NCI-H128 (cell line): ENCODE data around the gene IL17D.
A peak's percentile ranks its signal among the peaks of the same experiment; 100 is the strongest.
"Not testable (repeated sequence)": the region's sequence is repeated elsewhere in the genome, so short reads cannot be mapped to it uniquely, and the experiment has no call there.

Experiments
- DNase-seq: peaks from one replicate; lab custom pipeline; 2025; ENCODE audit not compliant: unreplicated experiment; lab: John Stamatoyannopoulos, UW

IL17D gene

GRCh38 chr13:20717581-20718542, 14.4 kb downstream of the IL17D start:
- no peak for DNase-seq

- DNase-seq: no peak
Measured at GRCh38 chr13:20718958-20719566, 15.6 kb downstream of the IL17D start.

DNA sequence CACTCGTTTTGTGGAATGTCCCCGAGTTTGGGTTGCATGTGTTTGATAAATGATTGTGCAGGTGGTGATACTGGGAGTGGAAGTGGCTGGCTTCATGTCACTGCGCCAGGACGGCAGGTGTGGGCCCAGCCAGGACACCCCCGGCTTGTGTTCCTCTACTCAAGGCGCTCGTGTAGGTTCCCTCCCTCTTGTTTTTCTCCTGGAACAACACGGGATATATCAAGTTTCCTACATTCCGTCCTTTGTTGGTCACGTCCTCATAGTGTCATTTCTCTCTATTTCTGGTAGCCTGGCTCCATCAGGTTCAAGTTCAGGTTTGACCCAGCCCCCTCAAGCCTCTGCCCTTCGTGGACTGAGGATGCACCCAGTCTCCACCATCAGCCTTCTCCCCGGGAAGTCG, 16.3 kb downstream of the IL17D start:
- no peak for DNase-seq

DNA sequence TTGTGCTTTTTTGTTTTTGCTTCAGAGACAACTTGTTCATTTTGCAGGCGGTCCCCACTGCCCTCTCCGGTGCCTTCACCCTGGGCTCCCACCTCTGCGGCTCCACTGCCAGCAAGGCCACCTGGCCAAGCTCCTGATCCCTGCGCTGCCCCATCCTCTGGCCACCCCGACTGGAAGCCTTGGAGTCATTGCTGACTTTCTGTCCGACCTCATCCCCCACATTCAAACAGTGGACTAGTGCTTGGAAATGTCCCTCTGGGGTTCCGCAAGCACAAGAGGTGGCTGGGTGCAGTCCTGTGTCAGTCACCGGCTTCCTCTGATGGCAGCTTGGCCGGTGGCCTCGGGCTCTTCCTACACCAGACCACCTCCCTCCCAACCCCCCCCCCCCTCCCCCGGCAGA, 17.0 kb downstream of the IL17D start:
- DNase-seq: no peak

DNA sequence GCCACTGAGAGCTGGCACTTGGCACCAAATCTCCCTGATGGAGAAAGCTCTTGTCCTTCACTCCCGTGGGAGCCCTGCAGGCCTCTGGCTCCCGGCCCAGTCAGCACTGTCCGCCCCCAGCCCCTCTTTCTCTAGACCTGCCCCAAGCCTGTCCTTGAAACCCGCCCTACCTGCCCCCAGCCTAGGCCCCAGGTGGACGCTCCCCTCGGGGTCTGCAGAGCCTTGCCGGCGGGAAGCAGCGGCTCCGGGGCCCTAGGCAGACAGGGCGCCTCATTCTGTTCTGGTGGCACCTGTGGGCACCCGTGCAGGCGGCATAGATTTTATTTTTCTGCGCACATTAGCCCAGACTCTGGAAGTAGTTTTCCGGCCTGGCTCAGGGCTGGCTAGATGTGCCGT, 17.6 kb downstream of the IL17D start:
- no peak for DNase-seq

GRCh38 chr13:20721454-20722357, 18.2 kb downstream of the IL17D start:
- DNase-seq: peak; percentile 44

- DNase-seq: no peak
Measured at GRCh38 chr13:20727856-20728255, 24.4 kb downstream of the IL17D start.

- no peak for DNase-seq
Measured at GRCh38 chr13:20728579-20729311, 25.2 kb downstream of the IL17D start.

DNA sequence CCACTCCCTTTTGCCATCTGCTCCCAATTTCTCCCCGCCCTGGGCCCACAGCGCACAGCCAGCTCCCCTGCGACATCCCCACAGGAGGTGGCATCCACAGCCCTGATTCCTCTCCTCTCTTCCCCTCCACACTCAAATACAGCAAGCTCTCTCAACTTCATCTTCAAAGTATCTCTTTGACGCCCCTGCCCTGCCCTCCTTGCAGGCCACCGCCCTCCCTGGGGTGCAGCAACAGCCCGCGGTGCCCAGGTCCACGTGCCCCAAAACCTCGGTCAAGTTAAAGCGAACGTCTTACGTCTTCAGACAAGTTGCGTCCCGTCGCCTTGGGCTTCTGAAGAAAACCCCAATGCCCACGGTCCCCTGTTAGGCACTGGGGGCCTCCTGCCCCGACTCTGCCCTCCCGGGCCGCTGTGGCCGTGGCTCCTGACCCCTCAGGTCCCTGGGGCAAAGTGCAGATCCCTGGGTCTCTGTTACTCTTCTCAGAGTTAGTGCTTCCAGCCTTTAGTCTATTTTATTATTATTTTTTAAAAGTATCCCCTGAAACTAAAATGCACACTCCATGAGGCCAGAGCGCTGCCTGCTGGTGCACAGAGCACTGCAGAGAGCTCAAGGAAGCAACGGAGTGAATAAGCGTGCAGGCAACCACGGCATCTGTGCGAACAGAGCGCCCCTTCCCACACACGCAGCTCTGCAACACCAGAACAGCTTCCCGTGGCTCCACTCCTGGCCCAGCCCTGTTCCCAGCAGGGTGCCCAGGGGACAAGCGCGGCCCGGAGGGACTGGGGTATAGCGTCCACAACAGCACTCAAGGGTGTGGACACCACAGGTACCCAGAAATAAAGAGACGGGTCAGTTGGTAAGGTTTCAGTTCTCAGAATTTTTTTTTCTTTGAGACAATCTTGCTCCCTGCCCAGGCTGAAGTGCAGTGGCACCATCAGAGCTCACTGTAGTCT, 26.4 kb downstream of the IL17D start:
- DNase-seq: no peak

DNA sequence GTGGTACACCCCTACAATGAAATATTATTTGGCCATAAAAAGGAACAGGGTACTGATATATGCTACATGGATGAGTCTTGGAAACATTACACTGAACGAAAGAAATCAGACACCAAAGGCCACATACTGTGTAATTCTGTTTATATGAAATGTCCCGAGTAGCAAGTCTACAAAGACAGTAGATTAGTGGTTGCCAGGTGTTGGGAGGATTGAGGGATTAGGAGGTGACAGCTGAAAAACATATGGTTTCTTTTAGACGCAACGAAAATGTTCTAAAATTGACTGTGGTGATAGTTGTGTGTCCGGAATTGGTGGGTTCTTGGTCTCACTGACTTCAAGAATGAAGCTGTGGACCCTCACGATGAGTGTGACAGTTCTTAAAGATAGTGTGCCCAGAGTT, 35.1 kb downstream of the IL17D start:
- no peak for DNase-seq

- DNase-seq: no peak
Measured at GRCh38 chr13:20740021-20740420, 36.5 kb downstream of the IL17D start.

DNA sequence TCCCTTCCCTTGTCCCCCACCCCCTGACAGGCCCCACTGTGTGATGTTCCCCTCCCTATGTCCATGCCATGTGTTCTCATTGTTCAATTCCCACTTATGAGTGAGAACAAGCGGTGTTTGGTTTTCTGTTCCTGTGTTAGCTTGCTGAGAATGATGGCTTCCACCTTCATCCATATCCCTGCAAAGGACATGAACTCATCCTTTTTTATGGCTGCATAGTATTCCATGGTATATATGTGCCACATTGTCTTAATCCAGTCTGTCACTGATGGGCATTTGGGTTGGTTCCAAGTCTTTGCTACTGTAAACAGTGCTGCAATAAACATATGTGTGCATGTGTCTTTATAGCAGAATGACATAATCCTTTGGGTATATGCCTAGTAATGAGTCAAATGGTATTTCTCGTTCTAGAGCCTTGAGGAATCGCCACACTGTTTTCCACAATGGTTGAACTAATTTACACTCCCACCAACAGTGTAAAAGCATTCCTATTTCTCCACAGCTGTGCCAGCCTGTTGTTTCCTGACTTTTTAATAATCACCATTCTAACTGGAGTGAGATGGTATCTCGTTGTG, 40.4 kb downstream of the IL17D start:
- DNase-seq: not testable (repeated sequence)

GRCh38 chr13:20749377-20749776, 45.9 kb downstream of the IL17D start:
- no peak for DNase-seq

DNA sequence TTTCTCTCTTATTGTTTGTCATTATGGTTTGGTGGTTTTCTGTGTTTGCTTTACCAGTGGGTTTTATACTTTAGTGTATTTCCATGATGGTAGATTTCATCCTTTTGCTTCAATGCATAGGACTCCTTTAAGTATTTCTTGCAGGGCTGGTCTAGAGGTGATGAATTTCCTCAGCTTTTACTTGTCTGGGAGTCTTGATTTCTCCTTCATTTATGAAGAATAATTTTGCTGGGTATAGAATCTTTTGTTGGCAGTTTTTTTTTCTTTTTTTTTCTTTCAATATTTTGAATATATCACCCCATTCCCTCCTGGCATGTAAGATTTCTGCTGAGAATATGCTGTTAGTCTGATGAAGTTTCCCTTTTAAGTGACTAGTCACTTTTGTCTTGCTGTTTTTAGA, 50.5 kb downstream of the IL17D start:
- DNase-seq: no peak

GRCh38 chr13:20760872-20761271, 57.4 kb downstream of the IL17D start:
- DNase-seq: no peak

DNA sequence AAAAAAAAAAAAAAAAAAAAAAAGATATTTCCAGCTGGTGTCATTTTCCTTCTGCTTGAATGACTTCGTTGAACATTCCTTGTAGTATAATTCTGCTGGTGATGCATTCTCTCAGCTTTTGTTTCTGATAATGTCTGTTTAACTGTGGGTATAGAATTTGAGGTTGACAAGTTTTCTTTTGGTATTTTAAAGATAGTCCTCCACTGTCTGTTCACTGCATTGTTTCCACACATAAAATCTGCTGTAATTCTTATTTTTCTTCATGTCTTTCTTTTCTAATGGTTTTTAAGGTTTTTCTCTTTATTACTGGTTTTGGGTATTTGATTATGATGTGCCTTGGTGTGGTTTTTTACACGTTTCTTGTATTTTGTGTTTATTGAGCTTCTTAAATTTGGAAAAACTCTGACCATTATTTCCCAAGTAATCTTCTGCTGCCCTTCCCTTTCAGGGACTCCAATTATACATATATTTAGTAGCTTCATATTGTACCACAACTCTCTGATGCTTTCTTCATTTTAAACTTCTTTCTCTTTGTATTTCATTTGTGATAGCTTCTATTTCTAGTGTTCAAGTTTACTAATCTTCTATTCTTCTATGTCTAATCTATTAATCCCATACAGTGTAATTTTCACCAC, 63.9 kb downstream of the IL17D start:
- DNase-seq: no peak

GRCh38 chr13:20769091-20769490, 65.6 kb downstream of the IL17D start:
- no peak for DNase-seq

DNA sequence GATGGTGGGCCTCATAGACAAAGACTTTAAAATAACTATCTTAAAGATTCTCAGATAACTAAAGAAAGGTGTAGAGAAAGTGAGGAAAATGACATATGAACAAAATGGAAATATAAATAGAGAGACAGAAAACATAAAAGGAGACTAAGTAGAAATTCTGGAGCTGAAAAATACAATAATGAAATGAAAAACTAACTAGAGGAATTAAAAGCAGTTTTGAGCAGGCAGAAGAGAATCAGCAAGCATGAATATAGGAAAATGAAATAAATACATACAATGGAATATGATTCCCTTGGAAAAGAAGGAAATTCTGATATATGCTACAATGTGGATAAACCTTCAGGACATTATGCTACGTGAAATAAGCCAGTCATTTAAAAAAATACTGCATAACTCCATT, 66.3 kb downstream of the IL17D start:
- DNase-seq: no peak
